Mesothelial cell of epicardium (in vitro differentiated cells): ENCODE measurements around the gene KRTAP12-4. TPM values are rescaled to one million over a fixed set of nuclear protein-coding genes. Genes with fewer than 3 reads are reported as not detected.

ENCODE experiments used
- DNase-seq, 2 experiments: peaks; one replicate each; pipeline ENCODE4 v3.0.0; 2021; ENCODE audit warnings: low spot score in 2 of 2; ENCODE audit not compliant: unreplicated experiment in 2 of 2
- H3K27ac Mint-ChIP-seq: 2 replicates; pipeline ENCODE4 v1.8.0; 2021; ENCODE audit warnings: mixed read lengths
- H3K27me3 Mint-ChIP-seq: 2 replicates; pipeline ENCODE4 v1.8.0; 2021; ENCODE audit warnings: low read depth, mixed read lengths
- H3K36me3 Mint-ChIP-seq: 2 replicates; pipeline ENCODE4 v1.8.0; 2021; ENCODE audit warnings: mixed read lengths
- H3K4me1 Mint-ChIP-seq: 2 replicates; pipeline ENCODE4 v1.8.0; 2021; ENCODE audit warnings: mixed read lengths
- H3K4me3 Mint-ChIP-seq: 2 replicates; pipeline ENCODE4 v1.8.0; 2021; ENCODE audit warnings: mild to moderate bottlenecking, moderate library complexity, mixed read lengths
- H3K9me3 Mint-ChIP-seq: 2 replicates; pipeline ENCODE4 v1.8.0; 2021; ENCODE audit warnings: mixed read lengths
- total RNA-seq: library from RNA; stranded (reverse); gene quantifications from 3 replicates; pipeline ENCODE4 v1.2.1, GENCODE V29; 2021
- TF ChIP-seq, protein P1 (sequence below): fragments of 200-600 bp; sonication (generic); IDR thresholded peaks from one replicate; pipeline ENCODE4 v1.5.0; 2021; ENCODE audit warnings: antibody characterized with exemption; ENCODE audit not compliant: unreplicated experiment

KRTAP12-4 gene, protein sequence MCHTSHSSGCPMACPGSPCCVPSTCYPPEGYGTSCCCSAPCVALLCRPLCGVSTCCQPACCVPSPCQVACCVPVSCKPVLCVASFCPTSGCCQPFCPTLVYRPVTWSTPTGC
- total RNA-seq: not detected in 3 replicates

DNA sequence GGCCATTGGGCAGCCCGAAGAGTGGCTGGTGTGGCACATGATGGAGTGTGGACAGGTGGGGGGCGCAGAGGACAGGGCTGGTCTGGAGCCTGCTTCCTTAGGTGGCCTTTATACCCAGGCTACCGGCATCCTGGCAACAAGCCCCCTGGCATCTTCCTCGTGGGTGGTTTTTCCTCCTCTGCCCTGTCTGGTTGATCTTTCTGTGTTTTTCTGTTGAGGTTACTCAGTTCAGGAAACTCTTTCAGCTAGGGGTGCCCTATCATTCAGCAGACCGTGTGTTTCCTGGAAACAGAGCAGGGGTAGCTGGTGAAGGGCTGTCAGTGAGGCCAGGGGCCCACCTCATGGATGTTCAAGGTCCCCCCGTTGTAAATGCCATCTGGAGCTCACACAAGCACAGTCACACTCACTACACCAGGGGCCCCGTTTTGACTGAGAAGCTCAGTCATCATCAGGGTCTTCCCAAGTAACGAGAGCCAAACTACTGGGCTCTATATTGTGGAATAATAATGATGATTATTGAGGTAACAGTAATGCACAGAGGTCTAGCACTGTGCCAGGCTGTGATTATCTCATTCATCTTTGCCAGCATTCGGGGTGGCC is at the start of gene KRTAP12-4:
Gene KRTAP12-4, minus strand, starts transcription at position 84 of the 600 bp plus-strand sequence. Its CDS starts 45 bp downstream, at position 39.
- no peak within 1 kb of the TSS for H3K27ac Mint-ChIP-seq
- H3K27me3 Mint-ChIP-seq: peaks cover 6% of the 10 kb centered on the region
- H3K9me3 Mint-ChIP-seq: peaks cover 19% of the 10 kb centered on the region
- no peak for DNase-seq
- TF ChIP-seq, protein P1, sequence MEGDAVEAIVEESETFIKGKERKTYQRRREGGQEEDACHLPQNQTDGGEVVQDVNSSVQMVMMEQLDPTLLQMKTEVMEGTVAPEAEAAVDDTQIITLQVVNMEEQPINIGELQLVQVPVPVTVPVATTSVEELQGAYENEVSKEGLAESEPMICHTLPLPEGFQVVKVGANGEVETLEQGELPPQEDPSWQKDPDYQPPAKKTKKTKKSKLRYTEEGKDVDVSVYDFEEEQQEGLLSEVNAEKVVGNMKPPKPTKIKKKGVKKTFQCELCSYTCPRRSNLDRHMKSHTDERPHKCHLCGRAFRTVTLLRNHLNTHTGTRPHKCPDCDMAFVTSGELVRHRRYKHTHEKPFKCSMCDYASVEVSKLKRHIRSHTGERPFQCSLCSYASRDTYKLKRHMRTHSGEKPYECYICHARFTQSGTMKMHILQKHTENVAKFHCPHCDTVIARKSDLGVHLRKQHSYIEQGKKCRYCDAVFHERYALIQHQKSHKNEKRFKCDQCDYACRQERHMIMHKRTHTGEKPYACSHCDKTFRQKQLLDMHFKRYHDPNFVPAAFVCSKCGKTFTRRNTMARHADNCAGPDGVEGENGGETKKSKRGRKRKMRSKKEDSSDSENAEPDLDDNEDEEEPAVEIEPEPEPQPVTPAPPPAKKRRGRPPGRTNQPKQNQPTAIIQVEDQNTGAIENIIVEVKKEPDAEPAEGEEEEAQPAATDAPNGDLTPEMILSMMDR: no peak
- no peak within 1 kb of the TSS for H3K4me3 Mint-ChIP-seq
- H3K4me1 Mint-ChIP-seq: no peaks in the 10 kb centered on the region
- peaks cover 1% of the 10 kb centered on the region for H3K36me3 Mint-ChIP-seq

DNA sequence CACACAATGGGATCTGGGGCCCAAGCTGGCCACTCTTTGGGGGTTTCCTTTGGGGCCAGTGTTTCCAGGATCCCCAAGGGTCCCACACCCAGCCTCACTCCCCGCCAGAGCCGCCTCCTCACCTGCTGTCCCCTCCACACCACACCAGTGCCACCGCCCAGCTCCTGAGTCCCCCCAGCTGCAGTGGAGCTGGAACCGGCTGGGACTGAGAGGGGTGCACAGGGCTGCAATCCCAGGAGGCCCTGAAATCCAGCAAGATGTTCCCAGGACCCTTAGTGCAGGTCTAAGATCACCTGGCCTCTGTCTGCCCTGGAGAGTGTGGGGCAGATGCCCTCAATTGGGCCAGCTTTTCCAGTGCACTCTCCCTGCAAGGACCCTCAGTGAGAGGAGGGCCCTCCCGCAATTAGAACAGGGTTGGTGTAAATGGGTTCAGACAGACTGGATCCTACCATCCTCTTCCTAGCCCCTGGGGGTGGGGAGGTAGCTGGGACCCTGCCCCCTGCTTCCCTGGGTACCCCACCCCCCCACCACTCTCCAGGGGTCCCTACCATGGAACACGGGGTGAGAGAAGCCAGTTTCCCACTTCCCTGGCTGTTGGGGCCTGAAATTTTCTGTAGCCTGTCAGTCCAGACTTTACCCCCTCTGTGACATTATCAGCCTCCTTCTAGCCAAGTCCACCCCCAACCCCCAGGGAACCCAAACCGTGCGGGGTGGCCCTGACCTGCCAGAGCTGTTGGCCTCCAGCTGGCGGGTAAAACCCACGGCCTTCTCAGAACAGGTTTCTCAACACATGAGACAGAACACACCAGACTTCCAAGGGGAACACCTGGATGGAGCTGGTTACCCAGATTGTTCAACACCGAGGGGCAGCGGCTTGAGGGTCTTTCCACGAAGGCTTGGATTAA is 49.5 kb upstream of the KRTAP12-4 start:
- DNase-seq: peak in 1 of 2 experiments; percentile 31
- Mint-ChIP-seq H3K27me3 (peaks cover 93% of the 10 kb centered on the region), H3K4me1 (peaks cover 3% of the 10 kb centered on the region)

DNA sequence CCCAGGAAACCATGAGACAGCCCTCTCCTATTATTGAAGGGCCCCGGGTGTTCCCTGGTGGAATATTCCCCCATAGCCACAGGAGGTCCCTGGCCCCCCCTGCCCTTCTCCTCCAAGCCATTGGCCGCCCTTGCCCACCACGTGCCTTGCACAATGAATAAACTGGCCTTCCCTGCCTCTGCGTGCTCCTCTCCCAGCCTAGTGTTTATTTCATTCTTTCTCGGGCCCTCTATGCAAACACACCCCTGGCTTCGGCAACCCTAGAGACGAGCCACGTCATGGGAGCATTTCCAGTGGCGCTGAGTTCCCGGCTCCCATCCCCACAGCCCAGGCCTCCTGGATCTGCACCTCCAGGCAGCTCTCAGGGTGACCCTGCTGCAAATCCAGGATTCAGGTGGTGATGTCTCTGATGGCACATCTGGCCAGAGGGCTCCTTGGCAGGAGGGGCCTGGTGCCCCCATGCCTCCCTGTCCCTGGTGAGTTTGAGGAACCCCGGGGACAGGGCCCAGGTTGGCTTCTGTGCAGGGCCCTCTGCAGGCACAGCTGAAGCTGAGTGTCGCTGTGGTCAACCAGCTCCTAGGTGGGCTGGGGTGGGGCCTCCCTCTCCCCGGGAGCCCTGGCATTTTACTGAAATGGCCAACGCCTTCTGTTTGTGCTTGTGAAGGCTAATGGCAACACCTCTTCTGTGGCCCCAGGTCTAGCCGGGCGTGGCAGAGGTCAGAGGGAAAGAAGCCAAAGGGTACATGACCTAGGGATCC is 48.7 kb upstream of the KRTAP12-4 start:
- DNase-seq: peak in 1 of 2 experiments; percentile 34
- Mint-ChIP-seq H3K9me3 (no peaks in the 10 kb centered on the region), H3K36me3 (no peaks in the 10 kb centered on the region), H3K4me3 (no peak overlapping the region), H3K27ac (no peak overlapping the region), H3K27me3 (peaks cover 93% of the 10 kb centered on the region), H3K4me1 (peaks cover 4% of the 10 kb centered on the region)
- TF ChIP-seq, protein P1: no peak

More for the DNA sequence above, 49.5 kb upstream of the KRTAP12-4 start:
- Mint-ChIP-seq H3K9me3 (no peaks in the 10 kb centered on the region), H3K36me3 (no peaks in the 10 kb centered on the region), H3K27ac (no peak overlapping the region), H3K4me3 (no peak overlapping the region)
- TF ChIP-seq, protein P1: no peak

DNA sequence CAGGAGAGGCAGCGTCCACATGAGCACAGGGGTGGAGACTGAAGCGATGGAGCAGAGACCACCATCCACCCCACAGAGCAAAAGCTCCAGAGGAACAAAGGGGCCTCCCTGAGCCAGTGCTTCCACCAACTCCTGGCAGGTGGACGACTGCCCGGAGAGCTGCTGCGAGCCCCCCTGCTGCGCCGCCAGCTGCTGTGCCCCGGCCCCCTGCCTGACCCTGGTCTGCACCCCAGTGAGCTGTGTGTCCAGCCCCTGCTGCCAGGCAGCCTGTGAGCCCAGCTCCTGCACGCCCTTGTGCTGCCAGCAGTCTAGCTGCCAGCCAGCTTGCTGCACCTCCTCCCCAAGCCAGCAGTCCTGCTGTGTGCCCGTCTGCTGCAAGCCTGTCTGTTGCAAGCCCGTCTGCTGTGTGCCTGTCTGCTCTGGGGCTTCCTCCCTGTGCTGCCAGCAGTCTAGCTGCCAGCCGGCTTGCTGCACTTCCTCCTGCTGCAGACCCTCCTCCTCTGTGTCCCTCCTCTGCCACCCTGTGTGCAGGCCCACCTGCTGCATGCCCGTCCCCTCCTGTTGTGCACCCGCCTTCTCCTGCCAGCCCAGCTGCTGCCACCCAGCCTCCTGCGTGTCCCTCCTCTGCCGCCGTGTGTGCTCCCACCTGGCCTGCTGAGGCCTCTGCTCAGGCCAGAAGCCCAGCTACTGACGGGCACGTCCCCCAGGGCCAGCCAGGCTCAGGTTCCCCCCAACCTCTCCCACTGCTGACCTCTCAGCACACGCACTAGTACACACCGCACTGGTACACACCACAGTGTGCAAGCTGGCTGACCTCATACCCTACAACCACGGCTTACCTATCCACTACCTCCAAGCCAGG is 47.9 kb upstream of the KRTAP12-4 start:
- DNase-seq: peak in 1 of 2 experiments; percentile 35
- TF ChIP-seq, protein P1: no peak
- Mint-ChIP-seq H3K27me3 (peaks cover 93% of the 10 kb centered on the region), H3K4me3 (no peak overlapping the region), H3K27ac (no peak overlapping the region), H3K36me3 (no peaks in the 10 kb centered on the region), H3K4me1 (peaks cover 12% of the 10 kb centered on the region), H3K9me3 (no peaks in the 10 kb centered on the region)
